IMR-90 (cell line): ENCODE measurements around the gene RAB31.

Source experiments
- BHLHE40 ChIP-seq: fragments of 150-350 bp; IDR thresholded peaks from 2 replicates; pipeline ENCODE4 v1.6.1; 2016; ENCODE audit warnings: mild to moderate bottlenecking, low read depth, low read length
- CEBPB ChIP-seq: IDR thresholded peaks from 2 replicates; pipeline ENCODE4 v1.6.1; 2012; ENCODE audit warnings: low read depth, low read length, improper control_type of control experiment
- CHD1 ChIP-seq: IDR thresholded peaks from 2 replicates; pipeline ENCODE4 v1.6.1; 2012; ENCODE audit warnings: low read depth, low read length, improper control_type of control experiment
- POLR2A ChIP-seq: IDR thresholded peaks from 2 replicates; pipeline ENCODE4 v1.6.1; 2012; ENCODE audit warnings: mild to moderate bottlenecking, low read depth, low read length
- RFX5 ChIP-seq: IDR thresholded peaks from 2 replicates; pipeline ENCODE4 v1.8.0; 2012; ENCODE audit warnings: low read depth, mild to moderate bottlenecking, low read length, moderate library complexity
- USF2 ChIP-seq: fragments of 150-350 bp; IDR thresholded peaks from 2 replicates; pipeline ENCODE4 v1.6.1; 2017; ENCODE audit warnings: mild to moderate bottlenecking, antibody characterized with exemption, low read length, low read depth
- TF ChIP-seq, protein P1 (sequence below): conservative IDR thresholded peaks from 2 replicates; pipeline ENCODE4 v1.5.1; 2012; ENCODE audit warnings: mild to moderate bottlenecking, low read depth, low read length, improper control_type of control experiment

GRCh38 chr18:9855681-9856080, 147.6 kb downstream of the RAB31 start:
- TF ChIP-seq POLR2A (no peak), BHLHE40 (no peak), RFX5 (no peak), CEBPB (no peak), CHD1 (no peak), USF2 (no peak)
- TF ChIP-seq, protein P1, sequence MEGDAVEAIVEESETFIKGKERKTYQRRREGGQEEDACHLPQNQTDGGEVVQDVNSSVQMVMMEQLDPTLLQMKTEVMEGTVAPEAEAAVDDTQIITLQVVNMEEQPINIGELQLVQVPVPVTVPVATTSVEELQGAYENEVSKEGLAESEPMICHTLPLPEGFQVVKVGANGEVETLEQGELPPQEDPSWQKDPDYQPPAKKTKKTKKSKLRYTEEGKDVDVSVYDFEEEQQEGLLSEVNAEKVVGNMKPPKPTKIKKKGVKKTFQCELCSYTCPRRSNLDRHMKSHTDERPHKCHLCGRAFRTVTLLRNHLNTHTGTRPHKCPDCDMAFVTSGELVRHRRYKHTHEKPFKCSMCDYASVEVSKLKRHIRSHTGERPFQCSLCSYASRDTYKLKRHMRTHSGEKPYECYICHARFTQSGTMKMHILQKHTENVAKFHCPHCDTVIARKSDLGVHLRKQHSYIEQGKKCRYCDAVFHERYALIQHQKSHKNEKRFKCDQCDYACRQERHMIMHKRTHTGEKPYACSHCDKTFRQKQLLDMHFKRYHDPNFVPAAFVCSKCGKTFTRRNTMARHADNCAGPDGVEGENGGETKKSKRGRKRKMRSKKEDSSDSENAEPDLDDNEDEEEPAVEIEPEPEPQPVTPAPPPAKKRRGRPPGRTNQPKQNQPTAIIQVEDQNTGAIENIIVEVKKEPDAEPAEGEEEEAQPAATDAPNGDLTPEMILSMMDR, result no peak
